Measurements from ENCODE around the gene HRCT1. TPM values are rescaled to one million over a fixed set of nuclear protein-coding genes. Genes with fewer than 3 reads are reported as not detected.
A peak's percentile ranks its signal among the peaks of the same experiment; 100 is the strongest.

HRCT1 gene
- total and polyA plus RNA-seq, 9 donors, result 0.48 to 8.1 (median 2.2) TPM; not detected in 1

GRCh38 chr9:35908504-35909125 lies 2.6 kb downstream of the HRCT1 start:
- intact Hi-C loops (cut with DNase I), result loop anchor here in 2 of 4 donors (5.0 kb wide), 2 partner anchors 34 to 39 kb away; no protein-coding TSS in a partner anchor
- Histone ChIP-seq H3K27me3 (no peaks in the 10 kb centered on the region), H3K9me3 (no peaks in the 10 kb centered on the region), H3K36me3 (no peaks in the 10 kb centered on the region), H3K27ac (peak overlapping the region; percentile 85 to 86), H3K4me1 (ENCODE audit: insufficient read depth) (peaks cover 43% of the 10 kb centered on the region), H3K4me3 (no peak overlapping the region)
- TF ChIP-seq POLR2A (IDR thresholded peaks at IDR 0.05), result no peak
- TF ChIP-seq EP300 (IDR thresholded peaks at IDR 0.05), result no peak
- TF ChIP-seq CTCF (IDR thresholded peaks at IDR 0.05), result no peak
- 52 to 60% (median 59%) methylated on average over 9 of the region's 9 CpGs for WGBS, 3 donors
- peak in 2 of 5 donors; percentile 42 for DNase-seq

- TF ChIP-seq POLR2A (IDR thresholded peaks at IDR 0.05), result no peak
- no peak for TF ChIP-seq CTCF (IDR thresholded peaks at IDR 0.05)
- TF ChIP-seq EP300 (IDR thresholded peaks at IDR 0.05), result no peak
- peak in 1 of 5 donors; percentile 25 for DNase-seq
- H3K36me3 ChIP-seq, result no peaks in the 10 kb centered on the region
- H3K27me3 ChIP-seq, result no peaks in the 10 kb centered on the region
- H3K27ac ChIP-seq, result peak within 1 kb of the TSS; percentile 85 to 86
- WGBS, 3 donors, result 72 to 77% (median 75%) methylated on average over 11 of the region's 11 CpGs
- H3K9me3 ChIP-seq, result no peaks in the 10 kb centered on the region
- peaks cover 43% of the 10 kb centered on the region for H3K4me1 ChIP-seq (ENCODE audit: insufficient read depth)
- intact Hi-C loops (cut with DNase I), result loop anchor here in 2 of 4 donors (5.0 kb wide), 2 partner anchors 33 to 38 kb away; no protein-coding TSS in a partner anchor
- H3K4me3 ChIP-seq, result no peak within 1 kb of the TSS
These were observed 3.3 kb downstream of the HRCT1 start, which contains the start of gene SPAAR for GRCh38 chr9:35909274-35909673. Gene SPAAR (plus strand): TSS chr9:35909490. CDS start chr9:35910464, 974 bp downstream.

GRCh38 chr9:35909687-35910612 lies 3.9 kb downstream of the HRCT1 start:
- H3K9me3 ChIP-seq, result no peaks in the 10 kb centered on the region
- no peaks in the 10 kb centered on the region for H3K27me3 ChIP-seq
- TF ChIP-seq EP300 (IDR thresholded peaks at IDR 0.05) (no peak), CTCF (IDR thresholded peaks at IDR 0.05) (no peak), POLR2A (IDR thresholded peaks at IDR 0.05) (no peak)
- intact Hi-C loops (cut with DNase I), result loop anchor here in 2 of 4 donors (5.0 kb wide), 2 partner anchors 32 to 37 kb away; no protein-coding TSS in a partner anchor
- H3K4me1 ChIP-seq (ENCODE audit: insufficient read depth), result peaks cover 43% of the 10 kb centered on the region
- 78 to 86% (median 80%) methylated on average over 34 of the region's 34 CpGs for WGBS, 3 donors
- no peaks in the 10 kb centered on the region for H3K36me3 ChIP-seq
- peak overlapping the region; percentile 85 to 86 for H3K27ac ChIP-seq
- no peak overlapping the region for H3K4me3 ChIP-seq
- DNase-seq, result peak in 1 of 5 donors; percentile 31

- Histone ChIP-seq H3K4me3 (no peak overlapping the region), H3K27me3 (no peaks in the 10 kb centered on the region), H3K36me3 (no peaks in the 10 kb centered on the region), H3K4me1 (ENCODE audit: insufficient read depth) (peaks cover 37% of the 10 kb centered on the region), H3K9me3 (no peaks in the 10 kb centered on the region), H3K27ac (no peak overlapping the region)
- TF ChIP-seq EP300 (IDR thresholded peaks at IDR 0.05), result no peak
- no peak for TF ChIP-seq POLR2A (IDR thresholded peaks at IDR 0.05)
- TF ChIP-seq CTCF (IDR thresholded peaks at IDR 0.05), result no peak
- no peak for DNase-seq
- intact Hi-C loops (cut with DNase I), result no loop called here
- WGBS, 3 donors, result 60 to 72% (median 71%) methylated on average over 14 of the region's 14 CpGs
These were observed 4.8 kb downstream of the HRCT1 start for GRCh38 chr9:35910613-35911359.

Data from ovary (tissue), 9 donors.